ENCODE measurements around the gene OR2F1. TPM values are rescaled to one million over a fixed set of nuclear protein-coding genes. Genes with fewer than 3 reads are reported as not detected.

OR2F1 gene
- not detected for total RNA-seq

DNA sequence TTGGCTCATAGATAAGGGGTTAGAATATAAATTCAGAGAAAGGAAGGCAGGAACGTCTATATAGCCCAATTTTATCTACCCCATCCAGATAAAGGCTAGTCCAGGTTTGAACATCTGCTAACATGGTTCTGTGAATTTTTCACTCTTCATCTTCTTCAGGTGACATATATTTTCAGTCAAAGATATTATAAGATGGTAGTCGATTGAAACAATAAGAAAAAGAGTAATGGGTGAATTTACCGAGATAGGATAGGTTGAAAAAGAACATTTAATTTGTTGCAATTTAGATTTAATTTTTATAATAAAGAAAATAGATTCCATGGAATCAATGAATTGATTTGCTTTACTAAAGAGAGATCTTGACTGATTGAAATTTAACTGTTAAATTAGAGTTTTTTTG is at the start of gene OR2F1:
Gene OR2F1, plus strand, starts transcription at position 301 of the 400 bp plus-strand sequence. CDS start 5,127 bp downstream, outside the sequence.
- no peaks in the 10 kb centered on the region for H3K36me3 ChIP-seq
- no peak for DNase-seq (ENCODE audit: low spot score)
- H3K9me3 ChIP-seq, result no peaks in the 10 kb centered on the region
- ATAC-seq (ENCODE audit: insufficient number of reproducible peaks, low FRiP score, low read depth), result no peak
- H3K4me1 ChIP-seq (ENCODE audit: control insufficient read depth in 1 of 2, low read depth in 2 of 2), result peaks cover 6 to 14% of the 10 kb centered on the region in 2 donors
- no peak for TF ChIP-seq CTCF (IDR thresholded peaks at IDR 0.05)
- no peaks in the 10 kb centered on the region for H3K27me3 ChIP-seq (replicated peaks; ENCODE audit: insufficient read depth)
- H3K27ac ChIP-seq, result peak within 1 kb of the TSS; percentile 9 to 22
- H3K4me3 ChIP-seq, result no peak within 1 kb of the TSS

GRCh38 chr7:143905509-143905908 is 49.1 kb upstream of the OR2F1 start:
- Histone ChIP-seq H3K27ac (no peak overlapping the region), H3K9me3 (no peaks in the 10 kb centered on the region), H3K4me1 (ENCODE audit: control insufficient read depth in 1 of 2, low read depth in 2 of 2) (peaks cover 8 to 10% of the 10 kb centered on the region in 2 donors), H3K4me3 (no peak overlapping the region), H3K27me3 (replicated peaks; ENCODE audit: insufficient read depth) (no peaks in the 10 kb centered on the region), H3K36me3 (no peaks in the 10 kb centered on the region)
- DNase-seq (ENCODE audit: low spot score) (no peak), ATAC-seq (ENCODE audit: insufficient number of reproducible peaks, low FRiP score, low read depth) (no peak)
- TF ChIP-seq CTCF (IDR thresholded peaks at IDR 0.05), result no peak

DNA sequence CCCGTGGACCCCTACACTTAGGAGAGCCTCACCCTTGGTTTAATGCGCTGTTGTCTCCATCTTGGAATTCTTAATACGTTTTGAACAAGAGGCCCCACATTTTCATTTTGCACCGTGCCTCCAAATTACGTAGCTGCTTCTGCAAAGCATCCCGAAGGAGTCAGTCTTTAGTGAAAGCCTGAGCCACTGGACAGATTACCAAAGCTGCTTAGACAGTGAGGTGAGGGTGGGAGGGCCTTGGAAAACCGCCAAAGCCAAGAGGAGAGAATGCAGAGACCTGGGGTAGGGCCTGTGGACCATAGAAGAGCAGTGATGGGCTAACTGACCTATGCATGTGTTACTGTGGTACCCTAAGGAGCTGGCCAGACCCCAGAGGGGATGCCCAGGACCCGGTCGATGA is 48.5 kb upstream of the OR2F1 start:
- no peak overlapping the region for H3K27ac ChIP-seq
- H3K36me3 ChIP-seq, result no peaks in the 10 kb centered on the region
- no peak for DNase-seq (ENCODE audit: low spot score)

DNA sequence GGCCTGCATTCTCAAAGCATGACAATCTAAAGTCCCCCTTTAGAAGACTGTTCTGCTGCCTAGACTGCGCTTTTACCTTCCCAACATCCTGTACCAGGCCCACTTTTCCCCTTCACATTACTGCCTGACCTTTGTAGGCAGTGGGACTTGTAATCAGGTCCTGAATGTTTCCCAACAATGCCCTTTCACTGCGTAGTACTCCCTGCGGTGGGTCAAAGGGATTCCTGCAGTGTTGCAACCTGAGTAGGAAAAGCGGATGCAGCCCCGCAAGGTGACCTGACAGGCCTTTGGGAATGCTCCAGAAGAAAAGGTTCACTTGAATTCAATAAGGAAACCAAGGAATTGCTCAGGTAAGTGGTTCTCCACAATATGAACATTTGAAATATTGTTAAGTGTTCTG is 47.7 kb upstream of the OR2F1 start:
- Histone ChIP-seq H3K4me3 (no peak overlapping the region), H3K4me1 (ENCODE audit: control insufficient read depth in 1 of 2, low read depth in 2 of 2) (peaks cover 3 to 4% of the 10 kb centered on the region in 2 donors), H3K27me3 (replicated peaks; ENCODE audit: insufficient read depth) (no peaks in the 10 kb centered on the region), H3K36me3 (no peaks in the 10 kb centered on the region), H3K27ac (no peak overlapping the region), H3K9me3 (no peaks in the 10 kb centered on the region)
- no peak for TF ChIP-seq CTCF (IDR thresholded peaks at IDR 0.05)
- DNase-seq (ENCODE audit: low spot score) (no peak), ATAC-seq (ENCODE audit: insufficient number of reproducible peaks, low FRiP score, low read depth) (no peak)

More for the DNA sequence above, 48.5 kb upstream of the OR2F1 start:
- H3K27me3 ChIP-seq (replicated peaks; ENCODE audit: insufficient read depth), result no peaks in the 10 kb centered on the region
- H3K9me3 ChIP-seq, result no peaks in the 10 kb centered on the region
- peaks cover 3 to 4% of the 10 kb centered on the region in 2 donors for H3K4me1 ChIP-seq (ENCODE audit: control insufficient read depth in 1 of 2, low read depth in 2 of 2)
- no peak for TF ChIP-seq CTCF (IDR thresholded peaks at IDR 0.05)
- H3K4me3 ChIP-seq, result no peak overlapping the region
- no peak for ATAC-seq (ENCODE audit: insufficient number of reproducible peaks, low FRiP score, low read depth)

DNA sequence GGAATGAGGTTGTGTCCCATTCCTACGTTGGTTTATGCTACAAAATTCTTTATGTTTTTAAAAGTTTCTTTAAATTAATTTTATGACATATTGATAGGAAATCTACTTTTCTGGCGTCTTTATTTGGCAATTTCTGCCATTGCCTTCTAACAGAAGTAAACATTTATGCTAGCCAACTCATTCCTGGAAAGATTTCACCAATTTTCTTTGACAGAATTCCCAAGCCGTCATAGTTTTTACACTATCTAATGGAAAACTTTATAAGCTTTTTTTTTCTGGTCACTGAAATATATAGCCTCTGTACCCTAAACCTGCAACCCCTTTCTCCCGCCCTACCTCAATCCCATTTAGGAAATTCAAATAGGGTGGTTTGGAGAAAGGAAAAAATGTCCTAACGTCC is 46.5 kb upstream of the OR2F1 start:
- no peak overlapping the region for H3K27ac ChIP-seq
- peaks cover 3 to 4% of the 10 kb centered on the region in 2 donors for H3K4me1 ChIP-seq (ENCODE audit: control insufficient read depth in 1 of 2, low read depth in 2 of 2)
- DNase-seq (ENCODE audit: low spot score) (no peak), ATAC-seq (ENCODE audit: insufficient number of reproducible peaks, low FRiP score, low read depth) (no peak)
- no peaks in the 10 kb centered on the region for H3K9me3 ChIP-seq
- TF ChIP-seq CTCF (IDR thresholded peaks at IDR 0.05), result no peak
- H3K27me3 ChIP-seq (replicated peaks; ENCODE audit: insufficient read depth), result no peaks in the 10 kb centered on the region
- no peak overlapping the region for H3K4me3 ChIP-seq
- H3K36me3 ChIP-seq, result no peaks in the 10 kb centered on the region

Measured in thoracic aorta (tissue), 2 donors.